Endometrial microvascular endothelial cells (primary cell): ENCODE results near the gene ADAD2. TPM values are rescaled to one million over a fixed set of nuclear protein-coding genes. Genes with fewer than 3 reads are reported as not detected.
"Not testable (repeated sequence)": the region's sequence is repeated elsewhere in the genome, so short reads cannot be mapped to it uniquely, and the experiment has no call there.

Source experiments
- in situ Hi-C: cut with HindIII; loops from 2 replicates; pipeline ENCODE4 v1.10.0; 2017; ENCODE audit warnings: low sequenced_read_pairs, low pct_unique_long_range_greater_than_20kb; ENCODE audit errors: inconsistent ontology term
- total RNA-seq: library from RNA; depleted of rRNA; stranded (reverse); fragments of >200 nt; gene quantifications from one replicate; pipeline ENCODE4 v1.2.3, GENCODE V29; 2015; ENCODE audit errors: inconsistent ontology term

The ADAD2 gene
- total RNA-seq, 1 donor from 2014 or later: not detected

DNA sequence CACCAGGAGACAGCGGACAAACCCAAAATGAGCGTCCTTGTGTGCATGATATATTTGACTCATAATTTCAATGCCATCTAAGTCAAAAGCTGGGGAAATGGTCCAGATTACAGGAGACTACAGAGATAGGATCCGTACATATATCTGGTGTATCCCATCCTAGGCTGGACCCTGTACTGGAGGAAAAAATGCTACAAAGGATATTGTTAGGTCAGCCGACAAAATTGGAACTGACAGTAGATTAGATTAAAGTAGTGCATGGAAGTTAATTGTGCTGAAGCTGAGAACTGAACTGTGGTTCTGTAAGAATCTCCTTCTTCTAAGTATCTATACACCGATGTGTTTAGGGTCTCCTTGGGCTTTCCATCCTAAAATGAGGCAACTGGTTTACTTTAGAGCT, 24.6 kb downstream of the ADAD2 start:
- in situ Hi-C loops: no loop called here

DNA sequence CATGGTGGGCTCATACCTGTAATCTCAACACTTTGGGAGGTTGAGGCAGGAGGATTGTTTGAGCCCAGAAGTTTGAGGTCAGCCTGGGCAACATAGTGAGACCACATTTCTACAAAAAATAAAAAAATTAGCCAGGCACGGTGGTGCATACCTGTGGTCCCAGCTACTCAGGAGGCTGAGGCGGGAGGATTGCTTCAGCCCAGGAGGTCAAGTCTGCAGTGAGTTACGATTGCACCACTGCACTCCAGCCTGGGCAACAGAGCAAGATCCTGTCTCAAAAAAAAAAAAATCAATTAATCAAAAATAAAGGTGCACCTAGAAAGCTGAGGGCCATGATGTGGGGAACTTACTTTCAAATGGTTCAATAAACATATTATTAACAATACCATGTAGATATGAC, 25.2 kb downstream of the ADAD2 start:
- in situ Hi-C loops: not testable (repeated sequence)

DNA sequence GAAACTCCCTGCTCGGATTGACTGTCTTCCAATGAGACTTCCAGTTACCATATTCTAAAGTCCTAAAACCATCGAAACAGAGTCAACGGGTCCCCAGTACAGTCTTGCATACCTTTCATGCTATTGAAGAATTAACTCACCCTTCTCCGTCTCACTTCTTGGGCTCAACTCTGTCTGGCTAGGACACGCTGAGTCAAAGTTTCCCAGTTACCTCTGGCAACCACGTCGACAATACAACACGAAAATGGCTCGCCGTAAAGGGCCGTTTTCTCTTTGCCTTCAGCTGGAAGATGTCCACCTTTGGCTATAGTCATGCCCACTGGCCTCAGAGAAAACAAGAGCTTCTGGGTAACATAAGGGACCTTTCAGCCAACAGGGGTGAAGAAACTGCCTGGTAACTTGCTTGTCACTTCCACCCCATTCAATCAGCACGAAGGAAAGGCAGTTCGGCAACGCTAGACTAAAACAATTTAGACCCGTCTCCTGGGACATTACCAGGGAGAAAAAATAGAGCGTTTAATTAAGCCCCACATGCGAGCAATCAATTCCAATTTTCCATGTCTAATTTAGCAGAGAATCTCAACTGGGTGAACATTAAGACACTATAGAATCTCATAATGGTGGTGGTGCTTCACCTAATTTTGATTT, 27.3 kb downstream of the ADAD2 start:
- in situ Hi-C loops: no loop called here

DNA sequence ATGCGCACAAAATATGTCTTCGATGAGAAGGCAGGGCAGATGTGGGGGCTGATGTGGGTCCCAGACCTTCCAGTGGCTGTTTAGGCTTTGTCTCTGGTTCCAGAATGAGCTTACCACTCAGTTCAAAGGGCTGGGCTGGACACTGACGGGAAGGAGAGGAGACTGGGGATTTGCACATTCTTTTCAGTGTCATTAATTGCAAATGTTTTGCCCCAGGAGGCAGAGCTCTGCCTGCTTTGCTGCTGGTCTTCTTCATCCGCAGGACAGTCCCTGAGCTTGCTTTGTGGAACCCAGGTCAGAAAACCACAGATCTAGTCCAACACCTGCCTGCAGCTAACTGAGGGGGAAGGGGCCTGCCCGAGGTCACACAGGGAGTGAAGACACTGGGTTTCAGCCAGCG, 28.0 kb downstream of the ADAD2 start:
- in situ Hi-C loops: no loop called here

- in situ Hi-C loops: no loop called here
Observed at GRCh38 chr16:84220851-84221250, 29.9 kb downstream of the ADAD2 start.

- in situ Hi-C loops: no loop called here
Observed at GRCh38 chr16:84223456-84223855, 32.5 kb downstream of the ADAD2 start.

DNA sequence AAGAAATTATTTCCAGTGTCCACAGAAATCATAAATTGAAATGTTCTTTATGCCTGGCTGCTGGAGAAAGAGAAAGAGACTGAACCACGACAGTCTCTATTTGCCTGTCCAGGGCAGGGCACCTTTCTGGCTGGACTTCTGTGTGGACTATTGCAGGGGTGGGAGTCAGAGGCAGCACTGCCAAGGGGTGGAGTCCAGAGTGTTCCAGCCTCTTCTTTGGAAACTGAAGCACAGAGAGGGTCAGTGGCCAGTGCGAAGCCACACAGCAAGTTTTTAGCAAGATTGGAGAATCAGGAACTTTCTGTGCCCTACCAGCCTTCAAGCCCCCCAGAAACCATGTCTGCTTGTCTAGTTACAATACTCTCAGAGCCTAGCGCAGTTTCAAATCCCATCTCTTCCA, 33.6 kb downstream of the ADAD2 start:
- in situ Hi-C loops: no loop called here

- in situ Hi-C loops: no loop called here
Observed at GRCh38 chr16:84225126-84225525, 34.2 kb downstream of the ADAD2 start.

GRCh38 chr16:84225571-84225970, 34.6 kb downstream of the ADAD2 start:
- in situ Hi-C loops: no loop called here

DNA sequence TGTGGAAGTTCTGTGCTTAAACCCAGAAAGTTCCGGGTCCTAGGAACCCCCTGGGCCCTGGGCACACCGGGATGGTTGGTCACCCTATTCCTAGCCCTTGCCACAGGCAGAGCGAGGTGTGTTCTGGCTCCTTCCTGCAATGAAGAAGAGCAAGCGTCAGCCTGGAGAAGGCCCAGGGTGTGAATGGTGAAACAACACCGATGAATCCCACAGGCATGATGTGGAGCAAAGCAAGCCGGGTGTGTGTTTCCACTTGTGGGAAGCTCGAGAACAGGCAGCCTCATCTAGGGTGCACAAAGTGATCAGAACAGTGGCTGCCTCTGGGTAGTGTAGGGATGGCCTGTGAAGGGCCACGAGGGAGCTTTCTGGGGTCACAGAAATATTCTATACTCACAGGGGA, 35.1 kb downstream of the ADAD2 start:
- in situ Hi-C loops: no loop called here

DNA sequence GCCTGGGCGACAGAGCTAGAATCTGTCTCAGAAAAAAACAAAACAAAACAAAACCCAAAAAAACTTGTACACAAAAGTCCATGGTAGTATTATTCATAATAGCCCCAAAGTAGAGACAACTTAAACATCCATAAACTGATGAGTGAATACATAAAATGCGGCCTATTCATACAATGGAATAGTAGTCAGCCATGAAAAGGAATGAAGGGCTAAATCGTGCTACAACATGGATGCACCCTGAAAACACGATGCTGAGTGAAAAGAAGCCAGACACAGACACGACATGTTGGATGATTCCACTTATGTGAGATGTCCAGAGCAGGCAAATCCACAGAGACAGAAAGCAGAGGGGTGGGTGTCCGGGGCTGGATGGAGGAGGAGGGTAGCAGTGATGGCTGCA, 36.6 kb downstream of the ADAD2 start:
- in situ Hi-C loops: no loop called here

- in situ Hi-C loops: no loop called here
Observed at GRCh38 chr16:84228256-84228838, 37.4 kb downstream of the ADAD2 start.

GRCh38 chr16:84229471-84229870, 38.5 kb downstream of the ADAD2 start:
- in situ Hi-C loops: no loop called here

DNA sequence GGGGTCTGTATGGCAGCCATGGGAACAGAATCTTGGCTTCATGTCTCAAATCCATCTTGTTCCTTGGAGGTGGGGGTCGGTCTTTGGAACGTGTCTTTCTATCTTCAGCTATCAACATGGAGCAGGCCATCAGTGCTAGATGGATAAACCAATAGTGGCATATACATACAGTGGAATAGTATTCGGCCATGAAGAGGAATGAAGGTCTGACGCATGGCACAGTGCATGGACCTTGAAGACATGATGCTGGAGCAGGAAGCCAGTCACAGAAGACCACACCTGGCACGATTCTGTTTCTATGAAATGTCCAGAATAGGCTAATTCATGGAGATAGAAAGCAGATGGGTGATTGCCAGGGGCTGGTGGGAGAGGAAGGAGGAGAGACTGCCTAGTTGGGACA, 41.1 kb downstream of the ADAD2 start:
- in situ Hi-C loops: no loop called here

GRCh38 chr16:84232969-84233368, 42.0 kb downstream of the ADAD2 start:
- in situ Hi-C loops: no loop called here

- in situ Hi-C loops: no loop called here
Observed at GRCh38 chr16:84233748-84234147, 42.8 kb downstream of the ADAD2 start.

DNA sequence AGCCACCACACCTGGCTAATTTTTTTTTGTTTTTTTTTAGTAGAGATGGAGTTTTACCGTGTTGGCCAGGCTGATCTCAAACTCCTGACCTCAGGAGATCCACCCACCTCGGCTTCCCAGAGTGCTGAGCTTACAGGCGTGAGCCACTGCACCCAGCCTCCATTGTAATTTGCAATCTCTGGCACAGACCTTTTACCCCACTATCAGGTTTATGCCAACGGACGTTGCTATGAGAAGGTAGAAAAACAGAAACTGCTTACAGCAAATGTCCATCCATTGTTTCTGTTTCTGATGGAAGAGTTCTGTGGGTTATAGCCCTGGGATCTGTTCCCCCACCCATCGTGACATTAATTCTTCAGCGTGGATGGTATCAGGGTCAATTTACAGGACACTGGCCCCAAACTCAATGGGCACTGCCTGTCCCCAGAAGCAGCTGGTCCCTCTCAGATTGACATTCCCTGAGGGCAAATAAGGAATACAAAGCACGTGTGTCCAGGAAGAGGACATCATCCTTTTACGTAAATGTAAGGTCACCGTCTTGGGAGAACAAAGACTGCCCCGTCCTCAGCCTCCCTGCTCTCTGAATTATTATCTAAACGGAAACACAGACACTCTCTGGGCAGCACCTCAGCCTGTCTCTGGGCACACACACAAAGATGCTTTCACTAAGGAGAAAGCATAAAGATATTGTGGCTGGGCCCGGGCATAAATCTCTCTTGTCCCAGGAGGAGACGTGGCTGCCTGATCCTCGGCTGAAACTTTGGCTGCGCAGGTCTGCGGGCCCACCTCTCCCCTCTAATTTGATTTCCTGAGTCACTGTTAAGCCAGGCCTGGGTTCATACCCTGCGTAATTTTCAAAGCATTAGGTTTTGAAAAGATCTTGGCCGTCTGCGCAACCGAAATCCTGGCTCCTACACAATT, 43.6 kb downstream of the ADAD2 start:
- in situ Hi-C loops: no loop called here

DNA sequence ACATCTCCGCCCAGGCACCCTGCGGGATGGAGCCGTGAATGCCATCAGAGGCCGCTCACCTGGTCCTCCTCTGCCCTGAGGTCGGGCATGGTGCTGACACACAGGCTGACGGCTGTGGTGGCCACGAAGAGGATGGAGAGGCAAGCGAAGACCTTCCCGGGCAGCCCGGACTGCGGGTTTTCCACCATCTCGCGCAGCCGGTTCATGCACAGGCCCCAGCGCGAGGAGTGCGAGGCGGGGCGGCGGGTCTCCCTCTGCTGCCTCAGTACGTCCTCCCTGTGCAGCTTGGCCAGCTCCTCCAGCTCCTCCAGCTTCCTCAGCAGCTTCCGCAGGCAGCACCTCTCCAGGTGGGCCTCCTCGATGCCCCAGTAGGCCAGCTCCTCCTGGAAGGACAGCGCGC, 45.7 kb downstream of the ADAD2 start:
- in situ Hi-C loops: no loop called here

DNA sequence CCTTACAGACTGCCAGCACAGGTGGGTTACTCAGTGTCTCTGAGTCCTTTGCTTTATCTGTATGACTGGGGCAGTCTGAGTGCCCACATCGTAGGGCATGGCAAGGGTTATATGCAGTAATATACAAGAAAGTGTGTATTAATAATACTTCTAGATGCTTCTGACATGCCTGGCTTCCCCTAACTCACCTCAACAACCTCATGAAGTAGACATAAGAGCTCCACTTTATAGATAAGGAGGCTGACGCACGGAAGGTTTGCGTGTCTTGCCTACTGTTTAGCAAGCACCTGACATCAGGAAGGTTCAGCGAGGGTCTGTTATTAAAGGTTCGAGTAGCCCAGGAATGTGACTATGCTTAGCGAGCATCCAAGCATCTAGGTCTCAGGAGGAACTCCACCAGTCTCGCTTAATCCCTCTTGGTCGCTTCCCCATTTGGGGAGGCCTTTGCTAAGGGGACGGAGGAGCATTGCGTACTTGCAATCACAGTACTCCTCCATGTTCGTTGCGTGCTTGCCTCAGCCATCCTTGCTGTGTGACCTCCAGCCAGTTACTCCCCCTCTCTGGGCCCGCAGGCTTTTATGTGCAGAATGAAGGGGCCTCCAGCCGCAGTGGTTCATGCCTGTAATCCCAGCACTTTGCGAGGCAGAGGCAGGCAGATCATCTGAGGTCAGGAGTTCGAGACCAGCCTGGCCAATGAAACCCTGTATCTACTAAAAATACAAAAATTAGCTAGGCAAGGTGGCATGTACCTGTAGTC, 47.2 kb downstream of the ADAD2 start:
- in situ Hi-C loops: no loop called here
